GM10266 (cell line): Measurements from ENCODE around the gene GPT2.

Source experiments
- DNase-seq: peaks from one replicate; pipeline ENCODE4 v3.0.0; 2012; ENCODE audit errors: extremely low spot score
- CTCF ChIP-seq: IDR thresholded peaks from 2 replicates; pipeline ENCODE4 v1.5.1; 2012; ENCODE audit warnings: mild to moderate bottlenecking, low read depth; ENCODE audit not compliant: control insufficient read depth, insufficient read depth; ENCODE audit errors: missing control alignments

Gene GPT2

DNA sequence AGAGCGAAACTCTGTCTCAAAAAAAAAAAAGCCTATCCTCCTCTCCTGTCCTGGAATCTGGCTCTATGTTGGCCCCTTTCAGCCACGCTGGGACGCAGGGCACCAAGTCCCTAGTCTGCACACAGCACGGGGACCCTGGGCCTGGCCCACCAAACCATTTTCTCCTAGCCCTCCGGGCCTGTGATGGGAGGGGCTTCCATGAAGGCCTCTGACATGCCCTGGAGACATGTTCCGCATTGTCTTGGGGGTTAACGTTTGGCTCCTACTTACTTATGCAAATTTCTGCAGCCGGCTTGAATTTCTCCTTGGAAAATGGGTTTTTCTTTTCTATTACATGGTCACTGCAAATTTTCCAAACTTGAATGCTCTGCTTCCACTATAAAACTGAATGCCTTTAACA, 12.6 kb upstream of the GPT2 start:
- no peak for DNase-seq
- TF ChIP-seq CTCF: no peak

GRCh38 chr16:46873201-46873600, 11.0 kb upstream of the GPT2 start:
- no peak for TF ChIP-seq CTCF

DNA sequence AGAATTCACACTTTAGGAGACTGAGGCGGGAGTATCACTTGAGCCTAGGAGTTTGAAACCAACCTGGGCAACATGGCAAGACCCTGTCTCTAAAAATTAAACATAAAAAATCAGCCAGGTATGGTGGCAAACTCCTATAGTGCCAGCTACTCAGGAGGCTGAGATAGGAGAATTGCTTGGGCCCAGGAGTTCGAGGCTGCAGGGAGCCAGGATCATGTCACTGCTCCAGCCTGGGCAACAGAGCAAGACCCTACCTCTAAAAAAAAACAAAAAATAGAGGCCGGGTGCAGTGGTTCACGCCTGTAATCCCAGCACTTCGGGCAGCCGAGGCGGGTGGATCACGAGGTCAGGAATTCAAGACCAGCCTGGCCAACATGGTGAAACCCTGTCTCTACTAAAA, 8.9 kb upstream of the GPT2 start:
- no peak for TF ChIP-seq CTCF
- DNase-seq: no peak

More at GRCh38 chr16:46873201-46873600, 11.0 kb upstream of the GPT2 start:
- DNase-seq: no peak

- TF ChIP-seq CTCF: no peak
- no peak for DNase-seq
Observed at GRCh38 chr16:46882304-46882939, 1.7 kb upstream of the GPT2 start.

DNA sequence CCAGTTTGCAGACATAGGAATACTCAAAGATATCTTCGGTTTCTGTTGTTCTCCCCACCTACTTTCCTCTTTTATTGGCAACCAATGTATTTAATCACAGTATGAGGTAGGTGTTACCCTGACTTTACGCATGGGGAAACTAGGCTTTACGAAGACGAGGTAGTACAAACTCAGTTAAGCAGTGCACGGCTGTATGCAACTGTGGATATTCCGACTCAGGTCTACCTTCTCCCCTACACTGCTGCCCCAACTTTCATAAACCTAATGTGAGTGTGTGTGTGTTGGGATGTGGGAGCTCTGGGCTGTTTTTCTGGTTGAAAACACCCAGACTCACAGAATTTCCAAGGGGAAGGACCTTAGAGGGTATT, 1.2 kb upstream of the GPT2 start:
- no peak for TF ChIP-seq CTCF

DNA sequence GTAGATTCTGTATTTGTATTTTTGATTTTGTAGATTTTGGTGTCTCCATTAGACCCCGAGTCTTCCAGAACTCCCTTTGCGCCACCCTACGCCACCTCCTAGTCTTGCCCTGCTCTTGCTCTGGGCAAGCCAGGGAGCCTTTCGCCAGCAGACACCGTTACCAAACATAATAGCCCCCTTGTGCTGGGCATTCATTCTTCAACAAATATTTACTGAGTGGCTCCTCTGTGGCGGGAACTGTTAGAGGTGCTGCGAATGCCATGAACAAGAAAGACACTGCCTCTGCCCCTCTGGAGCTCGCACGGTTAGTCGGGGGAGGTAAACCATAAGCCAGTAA, 841 bp upstream of the GPT2 start:
- no peak for DNase-seq
- TF ChIP-seq CTCF: no peak

More for the DNA sequence above, 1.2 kb upstream of the GPT2 start:
- DNase-seq: no peak

DNA sequence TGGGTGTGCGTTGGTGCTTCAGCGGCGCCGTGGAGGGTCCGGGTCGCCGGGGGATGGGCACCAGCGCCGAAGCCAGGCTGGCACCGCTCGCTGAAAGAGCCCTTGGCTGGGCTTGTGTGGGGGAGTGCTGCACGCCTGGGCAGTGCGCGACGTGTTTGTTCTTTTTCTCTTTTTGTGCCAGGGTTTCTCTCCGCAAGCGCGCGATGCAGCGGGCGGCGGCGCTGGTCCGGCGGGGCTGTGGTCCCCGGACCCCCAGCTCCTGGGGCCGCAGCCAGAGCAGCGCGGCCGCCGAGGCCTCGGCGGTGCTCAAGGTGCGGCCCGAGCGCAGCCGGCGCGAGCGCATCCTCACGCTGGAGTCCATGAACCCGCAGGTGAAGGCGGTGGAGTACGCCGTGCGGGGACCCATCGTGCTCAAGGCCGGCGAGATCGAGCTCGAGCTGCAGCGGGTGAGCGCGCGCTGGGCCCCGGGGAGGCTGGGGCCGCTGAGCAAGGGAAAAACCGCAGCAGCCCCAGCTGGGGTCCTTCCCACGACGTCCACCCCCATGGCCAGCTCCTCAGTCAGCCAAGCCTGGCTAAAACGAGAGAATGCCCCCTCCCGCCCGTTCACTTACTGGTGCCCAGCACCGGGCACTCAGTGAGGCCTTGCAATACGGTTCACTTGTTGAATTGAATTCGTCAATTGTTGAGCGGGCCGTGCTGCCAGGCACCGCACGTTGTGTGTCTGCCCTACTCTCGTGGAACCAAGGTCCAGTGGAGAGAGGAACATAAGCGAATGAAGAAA, 541 bp downstream of the GPT2 start:
- TF ChIP-seq CTCF: no peak
- DNase-seq: no peak
